ENCODE results near the gene GZMM.
A peak's percentile ranks its signal among the peaks of the same experiment; 100 is the strongest.

The GZMM gene

DNA sequence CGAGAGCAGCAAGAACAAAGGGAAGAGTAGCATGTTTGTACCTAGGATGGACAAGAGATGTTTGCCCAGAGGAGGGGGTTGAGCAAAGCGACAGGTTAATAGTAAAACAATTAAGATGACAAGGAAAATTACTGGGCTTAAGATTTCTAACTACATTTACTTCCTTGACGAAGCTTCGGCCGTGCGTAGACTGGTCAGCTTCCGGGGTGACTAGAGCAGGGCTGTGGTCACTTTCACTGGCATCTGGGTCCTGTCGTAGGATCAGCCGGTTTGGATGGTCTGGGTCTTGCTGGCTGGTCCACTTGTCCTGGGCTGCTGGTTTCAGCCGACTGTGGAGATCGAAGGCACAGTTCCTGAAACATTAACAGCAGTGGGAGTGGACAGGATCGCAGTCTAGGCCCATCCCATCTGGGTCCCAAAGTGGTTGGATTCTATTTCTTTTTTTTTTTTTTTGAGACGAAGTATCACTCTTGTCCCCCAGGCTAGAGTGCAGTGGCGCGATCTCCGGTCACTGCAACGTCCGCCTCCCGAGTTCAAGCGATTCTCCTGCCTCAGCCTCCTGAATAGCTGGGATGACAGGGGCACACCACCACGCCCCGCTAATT lies 23.5 kb downstream of the GZMM start:
- DNase-seq = no peak

DNA sequence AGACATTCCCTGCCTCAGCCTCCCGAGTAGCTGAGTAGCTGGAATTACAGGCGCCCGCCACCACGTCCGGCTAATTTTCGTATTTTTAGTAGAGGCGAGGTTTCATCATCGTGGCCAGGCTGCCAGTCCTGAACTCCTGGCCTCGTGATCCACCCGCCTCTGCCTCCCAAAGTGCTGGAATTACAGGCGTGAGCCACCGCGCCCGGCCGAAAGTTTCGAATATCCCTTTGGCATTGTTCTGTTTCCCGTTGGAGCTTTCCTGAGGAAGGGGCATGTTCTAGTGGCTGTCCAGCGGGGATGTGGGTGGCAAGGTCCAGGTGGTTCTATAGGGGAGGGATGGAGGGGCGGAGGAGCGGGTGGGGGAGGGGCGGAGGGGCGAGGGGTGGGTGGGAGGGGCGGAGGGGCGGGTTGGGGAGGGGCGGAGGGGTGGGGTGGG lies 26.4 kb downstream of the GZMM start:
- no peak for DNase-seq

DNA sequence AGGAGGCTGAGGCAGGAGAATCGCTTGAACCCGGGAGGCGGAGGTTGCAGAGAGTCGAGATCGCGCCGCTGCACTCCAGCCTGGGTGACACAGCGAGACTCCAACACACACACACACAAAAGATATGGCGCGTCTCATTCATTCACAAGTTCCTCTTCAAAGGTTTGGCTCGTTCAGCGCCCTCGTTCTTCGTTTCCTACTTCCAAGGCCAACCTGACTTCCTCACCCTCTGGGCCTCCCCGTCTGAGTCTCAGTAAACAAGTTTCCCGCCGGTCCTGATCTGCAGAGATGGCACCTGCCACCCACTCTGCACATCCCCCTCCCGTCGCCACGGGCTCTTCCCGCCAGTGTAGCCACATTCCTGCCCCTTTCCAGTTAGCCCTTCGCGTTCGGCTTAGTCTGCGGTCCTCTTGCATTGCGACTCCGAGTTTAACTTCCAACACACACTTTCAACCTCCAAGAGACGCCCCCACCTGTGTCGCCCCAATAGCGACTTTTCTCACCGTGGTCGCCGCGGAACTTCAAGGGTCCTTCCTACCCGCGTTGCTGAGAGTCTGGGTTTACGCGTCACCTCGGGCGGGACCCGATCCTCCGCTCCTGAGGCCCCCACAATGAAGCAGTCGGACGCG lies 27.2 kb downstream of the GZMM start:
- DNase-seq = peak; percentile 68

DNA sequence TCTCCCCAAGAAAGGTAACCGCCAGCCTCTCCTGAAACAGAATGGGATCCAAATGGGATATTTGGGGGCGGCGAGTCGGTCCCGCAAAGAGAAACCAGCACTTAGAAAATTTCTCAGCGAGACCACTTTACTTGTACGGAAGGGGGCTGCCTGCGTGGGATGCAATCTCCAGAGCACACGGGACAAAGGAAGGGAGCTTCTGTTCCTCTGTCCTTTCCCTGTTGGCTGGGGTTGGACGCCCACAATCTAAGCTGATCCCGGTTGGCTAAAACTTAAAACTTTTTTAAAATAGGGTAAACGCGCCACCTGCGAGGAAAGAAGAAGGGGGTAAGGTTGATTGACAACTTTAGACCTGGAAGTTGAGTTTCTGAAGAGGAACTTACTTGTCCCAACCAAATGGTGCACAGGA lies 27.7 kb downstream of the GZMM start:
- DNase-seq = no peak

DNA sequence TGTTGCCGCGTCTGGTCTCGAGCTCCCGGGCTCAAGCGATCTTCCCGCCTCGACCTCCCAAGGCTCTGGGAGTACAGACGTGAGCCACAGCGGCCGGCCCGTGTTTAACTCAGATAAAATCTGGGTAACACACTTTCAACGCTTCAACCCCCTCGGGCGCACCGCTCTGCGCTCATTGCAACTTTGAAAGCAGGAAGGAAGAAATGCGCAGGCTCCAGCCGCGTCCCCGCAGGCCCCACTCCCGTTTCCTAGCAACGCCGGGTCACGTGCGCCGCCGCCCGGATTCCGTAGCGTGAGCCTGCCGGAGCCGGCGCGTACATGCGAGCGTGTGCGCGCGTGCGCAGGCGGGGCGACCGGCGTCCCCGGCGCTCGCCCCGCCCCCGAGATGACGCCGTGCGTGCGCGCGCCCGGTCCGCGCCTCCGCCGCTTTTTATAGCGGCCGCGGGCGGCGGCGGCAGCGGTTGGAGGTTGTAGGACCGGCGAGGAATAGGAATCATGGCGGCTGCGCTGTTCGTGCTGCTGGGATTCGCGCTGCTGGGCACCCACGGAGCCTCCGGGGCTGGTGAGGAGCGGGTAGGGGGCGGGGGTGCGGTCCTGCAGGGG lies 28.4 kb downstream of the GZMM start, which contains the start of gene BSG:
Gene BSG (plus strand): TSS at position 457 of the 603 bp plus-strand sequence. CDS start 39 bp downstream, at position 496.
- peak; percentile 99 for DNase-seq

DNA sequence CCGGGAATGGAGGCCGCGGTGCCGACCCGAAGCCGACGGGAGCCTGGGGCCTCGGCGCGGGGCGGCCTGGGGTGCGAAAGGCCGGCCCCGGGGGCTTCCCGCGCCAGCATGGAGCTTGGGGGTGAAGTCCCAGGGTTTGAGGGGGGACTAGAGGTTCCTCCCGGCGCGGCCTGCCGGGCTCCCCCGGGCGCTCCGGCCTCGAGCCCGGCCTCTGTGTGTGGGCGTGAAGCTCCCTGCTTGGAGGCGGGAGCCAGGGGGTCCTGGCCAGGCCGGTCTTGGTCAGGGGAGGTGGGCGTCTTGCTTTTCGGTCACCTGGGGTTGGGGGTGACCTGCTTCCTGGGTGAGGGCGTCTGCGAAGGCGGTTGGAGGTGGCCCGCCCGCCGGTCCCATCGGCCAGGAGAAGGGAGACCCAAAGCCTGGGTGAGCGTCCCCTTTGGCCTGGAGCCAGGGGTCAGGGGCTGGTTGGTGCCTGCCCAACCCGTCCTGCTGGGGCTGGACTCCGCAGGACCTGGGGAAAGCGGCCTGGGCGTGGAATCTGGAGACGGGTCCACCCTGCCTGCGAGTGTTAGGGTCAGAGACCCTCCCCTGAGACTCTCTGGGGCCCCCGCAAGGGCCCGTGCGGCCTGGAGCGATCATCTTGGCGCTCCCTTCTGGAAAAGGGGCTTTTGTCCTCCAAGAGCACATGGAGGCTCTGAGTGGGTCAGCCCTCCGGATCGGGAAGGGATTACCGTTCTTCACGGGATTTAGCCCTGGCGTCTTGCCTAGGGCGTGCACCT lies 29.1 kb downstream of the GZMM start:
- DNase-seq = no peak

DNA sequence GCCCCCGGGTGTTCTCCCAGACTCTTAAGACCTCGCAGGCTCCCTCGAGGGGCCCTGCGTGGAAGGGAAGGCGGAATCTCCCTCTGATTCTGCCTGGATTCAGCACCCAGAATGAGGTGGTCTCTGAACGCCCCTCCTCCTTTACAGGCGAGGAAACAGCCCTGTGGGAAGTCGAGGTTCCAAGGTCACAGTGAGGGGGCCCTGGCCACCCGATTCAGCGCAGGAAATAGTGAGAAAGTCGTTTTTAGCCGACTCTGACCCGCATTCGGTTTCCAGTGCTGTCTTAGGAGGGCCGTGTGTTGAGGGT lies 29.6 kb downstream of the GZMM start:
- DNase-seq = no peak

DNA sequence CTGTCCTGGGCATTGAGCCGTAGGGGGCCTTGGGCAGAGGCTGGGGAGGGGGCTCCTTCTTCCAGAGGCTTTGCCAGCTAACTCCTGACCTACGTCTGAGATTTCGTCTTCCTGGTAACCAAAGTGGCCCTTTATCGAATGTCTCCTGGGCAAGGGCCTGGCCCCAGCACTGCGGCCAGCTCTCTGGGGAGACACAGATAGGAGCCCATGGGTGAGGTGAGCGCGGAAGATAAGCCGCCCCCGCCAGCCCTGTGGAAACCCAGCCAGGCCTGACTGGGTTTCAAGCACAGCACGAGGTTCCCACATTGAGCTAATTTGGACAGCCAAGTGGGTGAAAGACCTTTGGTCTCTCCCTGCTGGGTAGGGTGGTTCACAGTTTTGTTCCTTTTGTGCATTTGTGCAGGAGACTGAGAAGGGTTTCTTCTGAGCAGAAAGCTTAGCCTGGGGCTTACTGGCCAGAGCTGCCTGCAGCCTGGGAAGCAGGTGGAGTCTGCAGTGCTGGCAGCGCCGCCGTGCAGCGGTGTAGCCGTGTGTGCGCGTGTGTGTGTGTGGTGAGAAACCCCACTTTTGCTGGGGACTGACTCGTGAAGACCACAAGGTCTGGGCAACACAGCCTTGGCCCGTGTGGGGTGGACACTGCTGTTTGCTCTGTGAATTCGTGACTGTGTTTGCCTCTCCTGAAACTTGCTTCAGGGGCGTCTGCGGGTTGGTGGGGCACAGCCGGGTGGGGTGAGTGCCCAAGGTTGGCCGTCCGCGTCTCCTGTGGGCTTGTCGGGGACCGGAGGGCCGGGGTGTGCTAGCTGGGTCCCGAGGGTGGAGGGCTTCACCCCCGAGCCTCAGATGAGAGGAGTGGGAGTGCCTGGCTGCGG lies 31.0 kb downstream of the GZMM start:
- DNase-seq = no peak

DNA sequence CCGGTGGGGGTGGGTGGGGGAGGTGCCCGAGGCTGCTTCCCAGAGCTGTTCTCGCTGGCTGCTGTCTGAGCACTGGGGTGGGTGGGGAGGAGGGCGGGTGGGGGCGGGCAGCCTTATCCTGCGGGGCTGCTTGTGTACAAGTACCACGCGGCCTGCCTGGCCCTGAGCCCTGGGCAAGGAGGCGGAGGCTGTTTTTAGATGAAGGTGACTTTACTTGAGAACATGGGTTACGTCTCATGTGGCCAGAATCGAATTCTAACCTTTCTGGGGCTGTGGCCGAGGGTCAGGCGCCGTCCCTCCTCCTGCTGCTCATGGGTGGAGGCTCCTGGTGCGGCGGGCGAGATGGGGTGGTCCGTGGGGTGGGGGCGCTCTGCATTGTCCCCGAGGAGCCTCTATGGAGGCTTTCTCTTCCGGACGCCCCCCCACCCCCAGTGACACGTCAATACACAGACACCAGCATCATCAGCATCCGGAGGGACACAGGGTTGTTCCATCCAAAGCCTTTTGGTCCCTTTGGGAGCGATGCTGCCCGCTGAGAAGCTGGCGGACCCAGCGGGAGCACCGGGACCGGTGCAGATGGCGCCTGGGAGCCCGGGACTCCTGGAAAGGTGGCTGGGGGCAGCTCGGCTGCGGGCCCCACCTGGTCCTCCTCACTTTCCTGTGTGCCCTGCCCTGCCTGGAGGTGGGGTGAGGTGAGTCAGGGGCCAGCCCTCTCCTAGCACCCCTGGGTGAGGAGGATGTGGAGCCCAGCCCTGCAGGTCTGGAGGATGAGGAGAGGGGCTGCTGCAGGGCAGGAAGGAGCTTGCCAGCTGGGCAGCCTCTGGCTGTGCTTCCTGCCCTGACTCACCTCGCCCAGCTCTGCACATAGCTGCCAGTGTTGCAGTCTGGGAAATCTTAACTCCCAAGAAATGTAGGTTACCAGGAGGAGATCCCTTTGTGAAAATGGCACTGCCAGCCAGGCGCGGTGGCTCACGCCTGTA lies 32.0 kb downstream of the GZMM start:
- DNase-seq = no peak

DNA sequence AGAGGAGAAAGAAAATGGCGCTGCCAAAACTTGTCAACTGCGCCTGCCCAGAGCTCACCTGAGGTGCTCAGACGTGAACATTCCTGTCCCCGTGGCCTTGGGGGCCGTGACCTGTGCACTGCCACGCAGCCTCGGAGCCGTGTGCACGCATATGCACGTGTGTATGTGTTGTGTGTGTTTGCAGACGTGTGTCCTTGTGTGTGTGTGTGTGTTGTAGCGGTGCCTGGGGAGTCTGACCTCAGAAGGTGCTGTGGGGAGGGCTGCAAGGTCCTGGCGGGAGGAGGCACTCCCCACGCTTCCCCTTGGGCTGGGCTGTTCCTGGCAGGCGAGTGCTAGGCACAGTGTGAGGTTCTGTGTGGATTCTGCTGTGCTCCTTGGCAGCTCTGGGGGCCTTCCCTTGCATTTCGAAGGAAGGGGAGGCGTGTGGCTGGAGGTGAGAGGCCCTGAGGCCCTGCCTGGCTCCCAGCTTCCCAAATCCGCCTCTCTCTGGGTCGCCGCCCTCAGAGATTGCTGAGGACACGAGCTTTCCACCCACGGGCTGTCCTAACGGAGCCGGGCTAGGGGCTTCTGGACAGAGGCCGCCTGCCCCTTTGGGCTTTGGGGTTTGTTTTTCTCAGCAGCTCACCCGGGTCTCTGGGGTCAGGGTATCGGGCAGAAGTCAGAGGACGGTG lies 33.0 kb downstream of the GZMM start:
- no peak for DNase-seq

DNA sequence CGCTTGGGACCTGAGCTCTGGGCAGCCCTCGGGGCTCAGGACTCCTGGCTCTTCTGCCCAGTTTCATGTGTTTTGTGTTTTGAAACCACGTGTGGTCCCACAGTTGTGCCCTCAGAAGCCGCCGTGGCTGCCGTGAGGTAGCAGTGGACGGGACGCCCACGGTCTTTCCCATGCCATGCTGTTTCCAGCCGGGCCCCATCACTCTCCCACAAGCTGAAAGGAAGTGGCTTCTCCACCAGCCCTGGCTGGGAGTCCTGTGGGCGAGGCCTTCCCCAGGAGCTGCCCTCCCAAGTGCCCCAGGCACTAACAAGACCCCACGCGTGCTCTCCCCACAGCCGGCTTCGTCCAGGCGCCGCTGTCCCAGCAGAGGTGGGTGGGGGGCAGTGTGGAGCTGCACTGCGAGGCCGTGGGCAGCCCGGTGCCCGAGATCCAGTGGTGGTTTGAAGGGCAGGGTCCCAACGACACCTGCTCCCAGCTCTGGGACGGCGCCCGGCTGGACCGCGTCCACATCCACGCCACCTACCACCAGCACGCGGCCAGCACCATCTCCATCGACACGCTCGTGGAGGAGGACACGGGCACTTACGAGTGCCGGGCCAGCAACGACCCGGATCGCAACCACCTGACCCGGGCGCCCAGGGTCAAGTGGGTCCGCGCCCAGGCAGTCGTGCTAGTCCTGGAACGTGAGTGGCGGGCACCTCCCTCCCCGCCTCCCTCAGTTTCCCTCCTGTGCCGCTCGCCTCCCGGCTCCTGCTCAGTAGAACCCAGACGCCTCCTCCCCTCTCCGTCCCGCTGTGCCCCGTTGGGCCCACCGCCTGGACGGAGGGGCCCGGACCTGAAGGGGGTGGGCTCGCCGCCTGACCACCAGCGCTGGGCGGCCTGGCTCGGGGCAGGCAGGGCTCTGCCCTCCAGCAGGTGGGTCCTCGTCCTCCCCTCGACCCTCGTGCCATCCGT lies 33.9 kb downstream of the GZMM start:
- DNase-seq = no peak

DNA sequence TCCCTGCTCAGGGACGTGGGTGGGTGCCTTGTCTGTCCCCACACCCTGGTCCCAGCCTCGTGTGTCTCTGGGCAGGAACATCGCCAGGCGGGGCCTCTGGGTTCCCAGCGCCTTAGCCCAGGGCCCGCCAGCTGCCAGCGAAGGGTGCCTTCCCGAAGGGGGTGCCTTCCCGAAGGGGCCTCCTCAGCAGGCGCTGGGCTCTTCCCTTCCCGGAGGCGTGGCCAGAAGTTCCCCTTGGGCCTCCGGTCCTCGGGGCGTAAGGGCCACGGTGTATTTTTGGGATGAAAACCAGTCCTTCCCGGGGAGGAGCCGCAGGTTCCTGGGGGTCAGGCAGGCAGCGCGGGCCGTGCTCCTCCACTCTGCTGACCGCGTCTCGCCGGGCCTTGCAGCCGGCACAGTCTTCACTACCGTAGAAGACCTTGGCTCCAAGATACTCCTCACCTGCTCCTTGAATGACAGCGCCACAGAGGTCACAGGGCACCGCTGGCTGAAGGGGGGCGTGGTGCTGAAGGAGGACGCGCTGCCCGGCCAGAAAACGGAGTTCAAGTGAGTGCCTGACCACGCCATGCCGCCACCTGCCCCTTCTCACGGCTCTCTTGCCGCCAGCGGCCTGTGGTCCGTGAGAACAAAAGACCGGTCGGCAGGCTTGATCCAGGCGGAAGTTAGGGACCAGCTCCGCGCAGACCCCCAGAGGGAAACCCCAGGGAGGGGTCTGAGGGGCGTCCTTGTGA lies 35.4 kb downstream of the GZMM start:
- DNase-seq = no peak

DNA sequence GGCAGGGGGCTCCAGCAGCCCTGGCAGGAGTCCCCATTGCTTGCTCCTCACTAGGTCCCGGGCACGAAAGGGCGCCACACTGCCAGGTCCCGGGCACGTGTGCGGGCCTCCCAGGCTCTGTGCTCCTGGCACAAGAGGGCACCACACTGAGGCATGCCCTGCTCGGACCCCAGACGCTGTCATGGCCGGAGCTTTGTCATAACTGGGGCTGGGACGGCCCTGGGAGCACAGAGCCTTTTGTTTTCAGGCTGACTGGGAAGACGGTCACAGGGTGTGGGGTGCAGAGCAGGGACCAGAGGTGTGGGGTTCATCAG lies 35.9 kb downstream of the GZMM start:
- DNase-seq = no peak

DNA sequence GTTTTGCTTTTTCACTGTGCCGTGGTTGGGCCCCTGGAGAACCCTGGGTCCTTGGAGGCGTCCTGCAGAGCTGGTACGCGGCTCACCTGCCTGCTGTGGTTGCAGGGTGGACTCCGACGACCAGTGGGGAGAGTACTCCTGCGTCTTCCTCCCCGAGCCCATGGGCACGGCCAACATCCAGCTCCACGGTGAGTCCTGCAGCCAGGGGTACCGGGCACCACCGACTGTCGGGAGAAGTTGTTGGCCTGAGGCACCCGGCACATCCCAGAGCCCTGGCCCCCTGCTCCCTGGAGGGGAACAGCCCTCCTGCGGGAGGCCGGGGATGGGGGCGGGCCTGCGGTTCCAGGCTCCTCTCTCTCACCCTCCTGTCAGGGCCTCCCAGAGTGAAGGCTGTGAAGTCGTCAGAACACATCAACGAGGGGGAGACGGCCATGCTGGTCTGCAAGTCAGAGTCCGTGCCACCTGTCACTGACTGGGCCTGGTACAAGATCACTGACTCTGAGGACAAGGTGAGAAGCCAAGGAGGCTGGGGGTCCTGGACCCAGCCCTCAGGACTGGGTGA lies 36.5 kb downstream of the GZMM start:
- no peak for DNase-seq

DNA sequence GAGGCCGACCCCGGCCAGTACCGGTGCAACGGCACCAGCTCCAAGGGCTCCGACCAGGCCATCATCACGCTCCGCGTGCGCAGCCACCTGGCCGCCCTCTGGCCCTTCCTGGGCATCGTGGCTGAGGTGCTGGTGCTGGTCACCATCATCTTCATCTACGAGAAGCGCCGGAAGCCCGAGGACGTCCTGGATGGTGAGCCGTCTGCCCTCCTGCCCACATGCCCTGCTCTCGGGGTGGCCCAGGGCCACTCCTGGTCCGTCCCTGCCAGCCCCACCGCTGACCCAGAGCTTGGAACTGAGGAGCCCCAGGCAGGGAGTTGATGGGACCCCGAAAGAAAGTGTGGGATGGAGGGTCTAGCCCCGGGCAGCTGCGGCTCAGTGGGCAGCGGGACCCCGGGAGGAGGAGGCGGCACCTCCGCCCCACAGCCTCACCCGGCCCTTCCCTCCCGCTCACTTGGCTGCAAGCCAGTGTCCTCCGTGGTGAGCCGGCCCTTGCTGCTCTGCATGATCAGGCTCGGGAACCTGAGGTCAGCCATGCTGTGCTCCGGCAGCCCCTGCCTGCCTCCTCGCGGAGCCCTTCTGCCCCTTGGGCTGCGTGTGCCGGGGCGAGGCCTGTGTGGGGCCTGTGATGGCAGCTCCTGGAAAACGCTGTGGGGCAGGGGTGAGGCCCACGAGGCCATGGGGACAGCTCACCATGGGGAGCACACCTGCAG lies 37.7 kb downstream of the GZMM start:
- no peak for DNase-seq

DNA sequence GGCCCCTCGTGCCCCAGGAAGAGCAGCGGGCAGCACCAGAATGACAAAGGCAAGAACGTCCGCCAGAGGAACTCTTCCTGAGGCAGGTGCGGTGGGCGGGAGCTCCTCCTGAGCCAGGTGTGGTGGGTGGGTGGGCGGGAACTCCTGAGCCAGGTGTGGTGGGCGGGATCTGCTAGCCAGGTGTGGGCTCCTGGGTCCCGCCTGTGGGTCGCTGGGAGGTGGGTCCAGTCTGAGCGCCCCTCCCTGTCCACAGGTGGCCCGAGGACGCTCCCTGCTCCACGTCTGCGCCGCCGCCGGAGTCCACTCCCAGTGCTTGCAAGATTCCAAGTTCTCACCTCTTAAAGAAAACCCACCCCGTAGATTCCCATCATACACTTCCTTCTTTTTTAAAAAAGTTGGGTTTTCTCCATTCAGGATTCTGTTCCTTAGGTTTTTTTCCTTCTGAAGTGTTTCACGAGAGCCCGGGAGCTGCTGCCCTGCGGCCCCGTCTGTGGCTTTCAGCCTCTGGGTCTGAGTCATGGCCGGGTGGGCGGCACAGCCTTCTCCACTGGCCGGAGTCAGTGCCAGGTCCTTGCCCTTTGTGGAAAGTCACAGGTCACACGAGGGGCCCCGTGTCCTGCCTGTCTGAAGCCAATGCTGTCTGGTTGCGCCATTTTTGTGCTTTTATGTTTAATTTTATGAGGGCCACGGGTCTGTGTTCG lies 38.8 kb downstream of the GZMM start:
- no peak for DNase-seq

DNA sequence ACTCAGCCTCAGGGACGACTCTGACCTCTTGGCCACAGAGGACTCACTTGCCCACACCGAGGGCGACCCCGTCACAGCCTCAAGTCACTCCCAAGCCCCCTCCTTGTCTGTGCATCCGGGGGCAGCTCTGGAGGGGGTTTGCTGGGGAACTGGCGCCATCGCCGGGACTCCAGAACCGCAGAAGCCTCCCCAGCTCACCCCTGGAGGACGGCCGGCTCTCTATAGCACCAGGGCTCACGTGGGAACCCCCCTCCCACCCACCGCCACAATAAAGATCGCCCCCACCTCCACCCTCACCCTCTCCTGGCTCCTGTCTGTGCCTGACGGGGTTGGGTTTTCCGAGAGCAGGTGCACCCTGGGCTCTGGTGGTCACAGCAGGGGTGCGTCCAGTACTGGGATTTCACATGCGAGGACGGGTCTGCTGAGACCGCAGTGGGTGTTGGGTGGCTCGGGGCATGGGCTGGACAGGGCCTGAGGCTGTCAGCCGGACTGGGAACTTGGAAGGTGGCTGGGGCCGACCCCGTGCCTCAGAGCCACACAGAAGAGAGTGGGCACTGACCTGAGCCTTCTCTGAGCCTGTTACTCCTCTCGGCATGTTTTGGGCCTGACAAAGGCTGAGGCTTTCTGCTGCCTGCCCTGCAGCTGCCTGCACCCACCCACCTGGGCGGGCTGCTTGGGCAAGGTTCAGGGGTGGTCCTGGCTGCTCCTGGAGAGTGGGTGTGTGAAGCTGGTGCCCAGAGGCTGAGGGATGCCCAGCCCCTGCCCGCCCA lies 39.5 kb downstream of the GZMM start:
- DNase-seq = no peak

Measured in stimulated activated CD4-positive, alpha-beta T cell treated with anti-CD3 and anti-CD28 coated beads, Interleukin-15, amount 100 ng/mL, for 24 hours (primary cell).